Measurements from ENCODE around the gene DSC2. TPM values are rescaled to one million over a fixed set of nuclear protein-coding genes. Genes with fewer than 3 reads are reported as not detected.
A peak's percentile ranks its signal among the peaks of the same experiment; 100 is the strongest.
"Not testable (repeated sequence)": the region's sequence is repeated elsewhere in the genome, so short reads cannot be mapped to it uniquely, and the experiment has no call there.

Gene DSC2
- total RNA-seq, 1 donor from 2014 or later, result 5.1 TPM

DNA sequence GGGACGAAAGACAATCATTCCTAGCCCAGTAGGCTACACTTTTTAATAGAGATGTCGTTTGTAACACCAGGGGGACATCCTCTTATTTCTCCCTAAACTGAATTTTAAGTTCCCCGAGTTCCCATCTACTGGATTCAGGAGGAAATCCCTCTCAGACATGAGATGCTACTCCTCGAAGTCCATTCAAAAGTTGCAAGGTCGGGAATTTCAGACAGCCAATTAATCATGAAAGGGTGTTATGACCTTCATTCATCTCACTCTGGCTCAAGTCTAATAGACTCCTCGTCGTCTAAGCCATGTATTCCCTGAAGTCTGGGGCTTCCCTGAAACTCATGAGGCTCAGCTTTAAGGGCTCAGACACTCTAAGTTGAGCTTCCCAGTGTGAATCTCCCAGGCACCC lies 58.5 kb downstream of the DSC2 start:
- DNase-seq (ENCODE audit: low spot score), result no peak

DNA sequence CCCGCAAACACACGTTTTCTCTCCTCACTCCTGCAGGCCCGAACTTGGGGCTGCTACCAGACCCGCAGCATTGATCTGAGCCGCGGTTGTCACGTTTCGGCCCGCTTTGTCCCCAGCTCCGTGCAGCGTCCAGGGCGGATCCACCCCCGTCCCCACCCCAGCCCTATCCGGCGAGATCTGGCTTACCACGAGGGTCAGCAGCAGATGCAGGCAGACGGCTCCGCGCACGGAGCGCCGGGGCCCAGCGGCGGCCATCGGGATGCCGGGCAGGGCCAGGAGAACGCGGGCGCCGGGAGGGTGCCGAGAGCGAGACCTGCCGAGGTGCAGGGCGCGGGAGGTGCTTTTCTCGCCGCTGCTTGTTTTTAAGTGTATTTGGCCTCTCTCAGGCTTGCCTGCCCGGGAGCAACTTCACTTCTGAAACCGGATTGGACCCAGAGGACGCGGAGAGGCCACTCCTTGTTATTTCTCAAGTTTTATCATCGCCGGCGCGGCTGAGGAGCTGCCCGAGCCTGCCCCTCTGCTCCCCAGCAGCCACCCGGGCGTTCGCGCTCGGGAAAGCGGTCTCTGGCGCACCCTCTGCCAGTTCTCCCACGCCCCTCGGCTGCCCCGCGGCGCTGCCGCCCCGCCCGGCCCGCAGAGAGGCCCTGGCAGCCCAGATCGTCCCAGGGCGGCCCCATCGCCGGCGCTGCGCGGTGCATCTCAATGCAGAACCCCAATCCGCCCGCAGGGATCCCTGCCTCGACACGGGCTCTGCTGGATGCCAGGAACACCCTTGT lies 59.6 kb downstream of the DSC2 start, which contains the start of gene DSC3:
Gene DSC3, minus strand, starts transcription at position 337 of the 776 bp plus-strand sequence. Its CDS starts 82 bp downstream, at position 255.
- DNase-seq (ENCODE audit: low spot score), result peak; percentile 49

DNA sequence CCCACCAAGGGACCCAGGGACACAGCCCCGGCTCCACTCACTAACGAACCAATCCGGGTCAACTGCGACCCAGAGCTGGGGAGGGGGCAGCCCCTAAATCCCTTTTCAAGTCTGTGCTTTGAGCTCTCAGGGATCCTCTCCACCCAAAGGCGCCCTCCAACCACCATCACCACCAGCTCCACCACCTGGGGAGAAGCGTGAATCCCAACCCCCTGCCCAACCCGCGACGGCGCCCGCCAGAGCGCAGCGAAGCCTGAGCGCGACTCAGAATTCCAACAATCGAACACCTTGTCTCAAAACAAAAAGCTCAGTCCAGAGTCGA lies 60.2 kb downstream of the DSC2 start:
- DNase-seq (ENCODE audit: low spot score), result no peak

DNA sequence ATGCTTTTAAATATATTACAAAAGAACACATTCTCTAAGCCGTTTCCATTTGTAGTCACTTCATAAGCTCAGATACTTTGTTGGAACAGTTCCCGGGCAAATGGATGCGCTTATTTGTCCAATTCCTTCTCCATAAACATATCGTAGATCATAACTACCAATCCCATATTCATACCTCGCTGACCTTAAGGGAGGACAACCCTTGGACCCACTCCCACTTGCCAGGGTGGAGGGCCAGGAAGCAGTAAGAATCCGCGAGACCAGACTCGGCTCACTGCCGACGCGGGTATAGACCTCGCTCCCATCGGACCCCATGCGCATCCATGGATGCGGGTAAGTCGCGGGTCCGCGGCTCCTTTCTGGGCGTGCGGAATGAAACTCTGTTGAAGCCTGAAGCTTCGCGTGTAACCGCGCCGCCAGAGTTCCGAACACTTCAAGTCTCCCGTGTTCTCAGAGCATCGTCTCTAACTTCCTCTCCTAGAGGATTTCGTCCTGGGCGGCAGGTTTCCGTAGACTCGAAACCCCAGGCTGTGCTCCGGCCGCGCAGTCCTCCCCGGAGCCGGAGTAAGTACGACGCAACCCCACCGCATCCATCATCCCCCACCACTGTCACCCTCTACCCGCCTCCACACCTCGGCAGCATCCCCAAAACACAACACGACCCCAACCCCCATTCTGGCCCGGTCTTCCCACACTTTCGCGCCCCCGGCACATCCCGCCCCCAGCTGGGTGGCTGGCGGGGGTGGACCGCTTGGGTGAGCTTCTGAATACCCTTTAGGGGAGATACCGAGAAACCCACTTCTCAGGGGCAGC lies 60.7 kb downstream of the DSC2 start:
- DNase-seq (ENCODE audit: low spot score), result no peak

DNA sequence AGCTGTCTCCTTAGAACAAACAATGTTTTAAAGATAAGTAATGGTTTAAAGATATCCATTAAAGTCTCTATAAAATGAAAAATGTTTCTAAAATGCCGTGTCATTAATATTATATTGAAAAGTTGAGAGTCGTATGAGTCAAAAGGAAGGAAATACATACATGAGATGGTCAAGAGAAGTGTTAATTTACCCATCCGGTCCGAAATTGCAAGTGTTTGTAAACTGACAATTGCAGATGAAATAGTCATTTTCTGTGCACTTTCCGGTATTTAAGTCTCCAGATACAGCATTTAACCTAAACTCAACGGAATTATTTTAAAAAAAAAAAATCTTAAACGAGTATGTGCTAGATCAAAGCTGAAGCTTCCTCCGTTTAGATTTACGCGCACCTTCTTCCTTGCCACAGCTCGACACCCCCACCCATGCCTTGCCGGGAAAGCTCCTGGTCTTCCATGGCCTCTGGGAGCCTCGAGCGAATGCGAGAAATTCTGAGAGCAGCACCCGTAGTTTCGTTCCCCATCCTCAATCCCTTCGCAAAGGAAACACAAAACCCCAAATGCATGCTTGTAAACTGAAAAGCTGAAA lies 61.4 kb downstream of the DSC2 start:
- DNase-seq (ENCODE audit: low spot score), result no peak

DNA sequence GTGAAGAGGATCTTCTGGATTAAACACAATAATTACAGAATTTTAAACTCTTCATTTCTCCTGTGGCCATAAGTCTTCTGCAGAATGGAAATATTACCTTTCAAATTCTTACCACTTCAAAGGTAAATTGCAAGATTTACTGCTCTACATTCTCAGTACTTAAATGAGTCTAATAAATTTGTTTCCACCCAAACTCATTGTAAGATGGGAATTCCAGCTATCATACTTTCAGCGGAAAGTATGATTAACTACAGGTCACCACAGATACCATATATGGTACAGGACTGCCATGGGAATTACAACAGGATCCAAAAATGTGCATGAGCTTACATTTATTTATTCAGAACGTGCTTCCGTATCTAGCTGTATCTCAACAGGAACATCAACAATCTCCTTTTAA lies 62.8 kb downstream of the DSC2 start:
- no peak for DNase-seq (ENCODE audit: low spot score)

DNA sequence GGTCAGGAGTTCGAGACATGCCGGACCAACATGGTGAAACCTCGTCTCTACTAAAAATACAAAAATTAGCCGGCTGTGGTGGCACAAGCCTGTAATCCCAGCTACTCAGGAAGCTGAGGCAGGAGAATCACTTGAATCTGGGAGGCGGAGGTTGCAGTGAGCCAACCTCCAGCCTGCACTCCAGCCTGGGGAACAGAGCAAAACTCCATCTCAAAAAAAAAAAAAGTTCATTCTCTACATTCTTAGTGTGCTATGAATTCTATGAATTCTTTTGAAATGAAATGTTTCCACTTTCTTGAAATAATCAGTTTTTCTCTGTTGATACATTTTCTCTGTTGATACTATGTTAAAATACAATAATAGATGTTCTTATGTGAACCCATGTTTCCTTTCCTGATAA lies 64.5 kb downstream of the DSC2 start:
- DNase-seq (ENCODE audit: low spot score), result not testable (repeated sequence)

DNA sequence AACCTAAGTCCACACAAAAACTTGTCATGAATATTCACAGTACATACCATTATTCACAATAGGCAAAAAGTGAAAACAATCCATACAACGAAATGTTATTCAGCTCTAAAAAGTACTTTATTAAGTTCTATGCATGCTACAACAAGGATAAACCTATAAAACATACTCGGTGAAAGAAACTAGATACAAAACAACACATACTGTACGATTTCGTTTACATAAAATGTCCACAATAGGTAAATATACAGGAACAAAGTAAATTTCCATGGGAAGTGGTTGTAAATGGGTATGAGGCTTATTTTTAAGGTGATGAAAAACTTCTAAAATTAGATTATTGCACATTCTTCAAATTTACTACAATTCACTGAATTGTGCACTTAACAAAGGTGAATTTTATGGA lies 67.7 kb downstream of the DSC2 start:
- no peak for DNase-seq (ENCODE audit: low spot score)

DNA sequence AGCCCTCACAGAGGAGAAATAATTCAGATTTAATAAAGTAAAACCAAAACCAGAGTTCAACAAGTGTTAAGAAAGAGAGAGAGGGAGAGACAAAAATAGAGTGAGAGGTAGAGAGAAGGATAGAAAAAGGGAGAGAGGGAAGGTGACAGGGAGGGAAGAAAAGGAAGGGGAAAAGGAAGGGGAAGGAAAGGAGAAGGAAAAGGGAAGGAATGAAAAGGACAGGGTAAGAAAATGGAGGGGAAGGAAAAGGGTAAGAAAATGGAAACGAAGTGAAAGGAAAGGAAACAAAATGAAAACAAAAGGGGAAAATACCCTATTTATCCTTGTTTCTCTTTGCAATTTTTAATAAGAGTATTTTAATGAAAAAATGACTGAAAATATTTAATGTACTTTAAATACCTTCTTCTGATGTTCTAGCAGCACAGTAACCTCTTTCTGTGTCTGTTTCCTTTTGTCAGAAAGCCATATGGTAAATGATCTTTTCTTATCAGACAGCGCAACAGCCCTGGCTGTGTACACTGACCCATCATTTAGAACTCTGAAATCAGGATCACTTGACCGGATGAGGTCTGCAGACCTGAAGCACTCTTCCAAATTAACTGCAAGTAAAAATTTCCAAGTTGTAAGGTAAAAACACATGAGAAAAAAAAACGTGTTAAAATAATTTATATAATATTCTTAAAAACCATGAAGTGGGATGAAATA lies 71.5 kb downstream of the DSC2 start:
- no peak for DNase-seq (ENCODE audit: low spot score)

DNA sequence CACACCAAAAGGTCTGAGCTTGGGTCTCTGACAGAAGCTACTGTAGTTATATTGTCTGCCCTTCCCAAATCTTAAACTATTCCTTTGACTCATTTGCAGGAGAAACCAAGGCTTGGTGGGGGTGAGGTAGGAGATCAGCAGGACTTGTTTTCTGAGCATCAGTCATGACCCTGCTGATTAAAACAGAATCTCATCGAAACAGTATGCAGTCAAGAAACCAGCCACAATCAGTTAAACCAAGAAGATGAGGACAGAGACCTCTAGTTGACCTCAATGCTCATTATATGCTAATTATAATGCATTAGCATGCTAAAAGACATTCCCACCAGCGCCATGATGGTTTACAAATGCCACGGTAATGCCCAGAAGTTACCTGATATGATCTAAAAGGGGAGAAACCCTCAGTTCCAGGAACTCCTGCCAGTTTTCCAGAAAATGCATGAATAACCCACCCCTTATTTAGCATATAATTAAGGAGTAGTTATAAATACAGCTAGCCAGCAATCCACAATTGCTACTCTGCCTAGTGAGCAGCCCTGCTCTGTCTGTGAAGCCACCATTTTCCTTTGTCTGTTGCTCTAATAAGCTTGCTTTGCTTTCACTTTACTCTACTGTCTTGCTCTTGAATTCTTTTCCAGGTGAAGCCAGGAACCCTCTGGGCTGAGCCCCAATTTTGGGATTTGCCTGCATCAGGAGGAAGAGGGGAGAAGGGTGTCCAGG lies 86.3 kb downstream of the DSC2 start:
- no peak for DNase-seq (ENCODE audit: low spot score)

DNA sequence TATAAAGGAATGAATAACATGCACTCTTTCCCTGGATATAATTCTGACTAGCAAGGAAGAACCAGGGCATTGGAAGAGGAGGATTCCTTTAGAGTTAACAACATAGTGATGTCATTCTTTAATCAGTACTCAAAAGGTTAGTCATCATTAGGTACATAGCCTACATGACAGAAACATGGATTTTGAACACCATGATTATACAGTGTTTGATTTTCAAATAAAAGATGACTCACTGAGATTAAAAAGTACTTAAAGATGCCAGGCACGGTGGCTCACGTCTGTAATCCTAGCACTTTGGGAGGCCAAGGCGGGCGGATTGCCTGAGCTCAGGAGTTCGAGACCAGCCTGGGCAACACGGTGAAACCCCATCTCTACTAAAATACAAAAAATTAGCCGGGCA lies 90.8 kb downstream of the DSC2 start:
- not testable (repeated sequence) for DNase-seq (ENCODE audit: low spot score)

DNA sequence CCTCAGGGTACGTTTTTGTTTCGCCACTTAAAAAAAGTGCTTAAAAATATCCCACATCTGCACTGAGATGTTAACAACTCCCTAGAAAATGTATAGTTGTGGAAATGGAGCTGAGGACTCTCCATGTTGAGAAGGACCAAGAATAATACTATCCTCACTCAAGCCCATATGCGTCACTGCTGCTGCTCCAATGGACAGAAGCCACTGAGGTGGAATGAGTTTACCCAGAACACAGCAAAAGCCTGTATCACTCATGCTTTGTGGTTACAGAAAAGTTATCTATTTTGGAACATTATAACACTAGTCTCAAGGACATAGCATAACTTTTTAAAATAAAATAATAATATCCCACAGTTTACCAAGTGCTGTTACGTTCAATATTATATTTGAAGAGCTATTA lies 91.6 kb downstream of the DSC2 start:
- no peak for DNase-seq (ENCODE audit: low spot score)

Other genes with a start within 250 kb of the DSC2 start
- 5.7 TPM for gene DSC3, start 59.7 kb downstream of the DSC2 start, total RNA-seq
- gene DSC1, start 60.4 kb upstream of the DSC2 start, total RNA-seq, result not detected
- 0.13 TPM for gene DSG1, start 215.7 kb upstream of the DSC2 start, total RNA-seq

Measured in ureter (tissue), 1 donor.